Measurements from ENCODE around the gene HMCN1. TPM values are rescaled to one million over a fixed set of nuclear protein-coding genes. Genes with fewer than 3 reads are reported as not detected.

HMCN1 gene
- polyA plus RNA-seq, 1 of the 3 experiments (the other 2 are of a cell fraction): 59.5 TPM

GRCh38 chr1:186167096-186167668 is 433.0 kb downstream of the HMCN1 start:
- DNase-seq: no peak
- no peaks in the 10 kb centered on the region for H3K27me3 ChIP-seq (ENCODE audit: insufficient read depth)
- H2AFZ ChIP-seq (ENCODE audit: low read depth): no peak overlapping the region
- CTCF ChIA-PET: interaction anchor here (0.6 kb wide), 1 partner anchor 34 kb away, joined by 3 read pairs; no protein-coding TSS in a partner anchor
- no peaks in the 10 kb centered on the region for H3K9me3 ChIP-seq
- TF ChIP-seq FOSL2 (IDR thresholded peaks at IDR 0.05; ENCODE audit: borderline replicate concordance, low read depth) (no peak), POLR2AphosphoS5 (IDR thresholded peaks at IDR 0.05; ENCODE audit: low read depth, low read length) (no peak), TCF12 (IDR thresholded peaks at IDR 0.05) (no peak), EP300 (IDR thresholded peaks at IDR 0.05; ENCODE audit: borderline replicate concordance in 1 of 2, low read depth in 1 of 2, low read length in 1 of 2) (no peak), RAD21 (IDR thresholded peaks at IDR 0.05; ENCODE audit: low read length) (no peak), ELF1 (IDR thresholded peaks at IDR 0.05) (no peak), MEF2A (IDR thresholded peaks at IDR 0.05; ENCODE audit: borderline replicate concordance, low read depth) (no peak), EZH2phosphoT487 (IDR thresholded peaks at IDR 0.05; ENCODE audit: borderline replicate concordance, low read depth) (no peak), YY1 (IDR thresholded peaks at IDR 0.05; ENCODE audit: low read depth) (no peak), REST (IDR thresholded peaks at IDR 0.05; ENCODE audit: low read depth, low read length) (no peak), TAF1 (IDR thresholded peaks at IDR 0.05; ENCODE audit: borderline replicate concordance, low read depth, low read length) (no peak), GATA2 (CRISPR knock-in tag; IDR thresholded peaks at IDR 0.05) (no peak)
- TF ChIP-seq, protein P1, sequence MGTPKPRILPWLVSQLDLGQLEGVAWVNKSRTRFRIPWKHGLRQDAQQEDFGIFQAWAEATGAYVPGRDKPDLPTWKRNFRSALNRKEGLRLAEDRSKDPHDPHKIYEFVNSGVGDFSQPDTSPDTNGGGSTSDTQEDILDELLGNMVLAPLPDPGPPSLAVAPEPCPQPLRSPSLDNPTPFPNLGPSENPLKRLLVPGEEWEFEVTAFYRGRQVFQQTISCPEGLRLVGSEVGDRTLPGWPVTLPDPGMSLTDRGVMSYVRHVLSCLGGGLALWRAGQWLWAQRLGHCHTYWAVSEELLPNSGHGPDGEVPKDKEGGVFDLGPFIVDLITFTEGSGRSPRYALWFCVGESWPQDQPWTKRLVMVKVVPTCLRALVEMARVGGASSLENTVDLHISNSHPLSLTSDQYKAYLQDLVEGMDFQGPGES (IDR thresholded peaks at IDR 0.05; ENCODE audit: low read depth, low read length): no peak
- TF ChIP-seq, protein P2, sequence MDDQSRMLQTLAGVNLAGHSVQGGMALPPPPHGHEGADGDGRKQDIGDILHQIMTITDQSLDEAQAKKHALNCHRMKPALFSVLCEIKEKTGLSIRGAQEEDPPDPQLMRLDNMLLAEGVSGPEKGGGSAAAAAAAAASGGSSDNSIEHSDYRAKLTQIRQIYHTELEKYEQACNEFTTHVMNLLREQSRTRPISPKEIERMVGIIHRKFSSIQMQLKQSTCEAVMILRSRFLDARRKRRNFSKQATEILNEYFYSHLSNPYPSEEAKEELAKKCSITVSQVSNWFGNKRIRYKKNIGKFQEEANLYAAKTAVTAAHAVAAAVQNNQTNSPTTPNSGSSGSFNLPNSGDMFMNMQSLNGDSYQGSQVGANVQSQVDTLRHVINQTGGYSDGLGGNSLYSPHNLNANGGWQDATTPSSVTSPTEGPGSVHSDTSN (IDR thresholded peaks at IDR 0.05): no peak
- 90% methylated on average over 5 of the region's 5 CpGs for WGBS (ENCODE audit: low lambda C conversion rate)
- POLR2A ChIA-PET: no interaction called here
- no peak overlapping the region for H3K4me2 ChIP-seq
- H3K4me1 ChIP-seq (ENCODE audit: control insufficient read depth in 1 of 2, insufficient read depth in 2 of 2, low read depth in 1 of 2, low read length in 1 of 2): no peaks in the 10 kb centered on the region; a peak in 1 of 4 replicates
- H3F3A ChIP-seq (replicated peaks; ENCODE audit: insufficient read depth): no peaks in the 10 kb centered on the region
- no peaks in the 10 kb centered on the region for H3K79me2 ChIP-seq (ENCODE audit: insufficient read depth)
- no peak overlapping the region for H3K27ac ChIP-seq (ENCODE audit: low read depth in 2 of 2, low read length in 1 of 2)
- H3K36me3 ChIP-seq (replicated peaks in 1 of 2; ENCODE audit: control insufficient read depth in 1 of 2, insufficient read depth in 2 of 2, low read length in 1 of 2): peaks cover 2 to 24% of the 10 kb centered on the region in 2 experiments
- H3K4me3 ChIP-seq (ENCODE audit: low read depth in 2 of 2, low read length in 1 of 2): no peak overlapping the region
- no peaks in the 10 kb centered on the region for H4K20me1 ChIP-seq (ENCODE audit: insufficient read depth)
- no peak overlapping the region for H3K9ac ChIP-seq
- no peaks in the 10 kb centered on the region for H3K9me2 ChIP-seq
